GM21367 (cell line): ENCODE results near the gene NPIPA5.
"Not testable (repeated sequence)": the region's sequence is repeated elsewhere in the genome, so short reads cannot be mapped to it uniquely, and the experiment has no call there.

Experiments used
- ATAC-seq: cut with Tn5 transposase; IDR thresholded peaks from one replicate; pipeline ENCODE4 v1.9.1; 2021; ENCODE audit not compliant: unreplicated experiment

The NPIPA5 gene

DNA sequence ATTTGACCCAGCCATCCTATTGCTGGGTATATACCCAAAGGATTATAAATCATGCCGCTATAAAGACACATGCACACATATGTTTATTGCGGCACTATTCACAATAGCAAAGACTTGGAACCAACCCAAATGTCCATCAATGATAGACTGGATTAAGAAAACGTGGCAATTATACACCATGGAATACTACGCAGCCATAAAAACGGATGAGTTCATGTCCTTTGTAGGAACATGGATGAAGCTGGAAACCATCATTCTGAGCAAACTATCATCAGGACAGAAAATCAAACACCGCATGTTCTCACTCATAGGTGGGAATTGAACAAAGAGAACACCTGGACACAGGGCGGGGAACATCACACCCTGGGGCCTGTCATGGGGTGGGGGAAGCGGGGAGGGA, 14.9 kb upstream of the NPIPA5 start:
- ATAC-seq, result not testable (repeated sequence)

DNA sequence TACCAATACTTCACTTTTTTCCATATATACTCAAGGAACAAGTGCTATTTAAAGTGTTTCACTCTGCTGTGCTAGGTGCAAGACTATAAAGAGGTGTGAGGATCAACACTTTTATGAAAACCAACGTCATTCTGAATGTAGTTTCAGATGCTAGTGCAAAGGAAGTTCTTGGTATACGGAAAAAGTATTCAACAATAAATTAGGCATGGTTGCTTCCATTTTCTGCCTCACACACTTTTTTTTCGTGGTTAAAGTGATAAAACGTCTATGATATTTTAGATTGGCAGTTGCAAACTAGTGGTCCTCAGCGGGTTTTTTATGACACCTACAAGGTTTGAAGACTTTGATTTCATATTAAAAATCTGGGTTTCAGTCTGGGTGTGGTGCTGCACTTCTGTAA, 11.8 kb upstream of the NPIPA5 start:
- not testable (repeated sequence) for ATAC-seq

DNA sequence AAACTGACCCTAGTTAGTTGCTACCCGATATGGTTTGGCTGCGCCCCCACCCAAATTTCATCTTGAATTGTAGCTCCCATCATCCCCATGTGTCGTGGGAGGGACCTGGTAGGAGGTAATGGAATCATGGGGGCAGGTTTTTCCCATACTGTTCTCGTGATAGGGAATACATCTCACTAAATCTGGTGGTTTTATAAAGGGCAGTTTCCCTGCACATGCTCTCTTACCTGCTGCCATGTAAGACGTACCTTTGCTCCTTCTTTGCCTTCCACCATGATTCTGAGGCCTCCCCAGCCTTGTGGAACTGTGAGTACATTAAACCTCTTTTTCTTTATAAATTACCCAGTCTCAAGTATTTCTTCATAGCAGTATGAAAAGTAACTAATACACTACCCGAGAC, 10.0 kb upstream of the NPIPA5 start:
- not testable (repeated sequence) for ATAC-seq

DNA sequence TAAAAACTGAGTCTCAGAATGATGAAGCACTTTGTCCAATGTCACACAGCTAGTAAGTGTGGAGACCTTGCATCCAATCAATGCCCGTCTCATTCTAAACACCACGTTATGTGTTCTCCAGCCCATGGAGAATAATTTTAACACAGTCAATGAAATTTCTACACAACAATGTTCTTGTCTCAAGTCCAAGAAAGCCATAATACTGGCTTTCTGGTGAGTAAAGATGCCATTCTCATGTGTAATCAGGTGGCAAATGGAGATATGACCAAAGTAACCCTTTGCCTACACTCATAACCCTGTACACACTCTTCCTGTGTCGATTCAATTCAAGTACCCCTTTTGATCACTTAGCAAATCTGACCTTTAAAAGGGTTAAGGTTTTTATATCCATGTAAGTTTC, 4.7 kb upstream of the NPIPA5 start:
- ATAC-seq, result not testable (repeated sequence)

DNA sequence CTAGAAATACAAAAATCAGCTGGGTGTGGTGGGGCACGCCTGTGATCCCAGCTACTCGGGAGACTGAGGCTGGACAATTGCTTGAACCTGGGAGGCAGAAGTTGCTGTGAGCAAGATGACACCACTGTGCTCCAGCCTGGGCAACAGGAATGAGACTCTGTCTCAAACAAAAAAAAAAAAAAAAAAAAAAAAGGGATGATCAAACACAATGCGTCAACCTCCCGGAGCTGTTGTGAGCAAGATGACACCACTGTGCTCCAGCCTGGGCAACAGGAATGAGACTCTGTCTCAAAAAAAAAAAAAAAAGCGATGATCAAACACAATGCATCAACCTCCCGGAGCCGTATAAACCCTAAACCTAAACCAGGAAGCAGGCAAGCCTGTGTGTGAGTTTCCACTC, 20.6 kb downstream of the NPIPA5 start:
- ATAC-seq, result not testable (repeated sequence)

DNA sequence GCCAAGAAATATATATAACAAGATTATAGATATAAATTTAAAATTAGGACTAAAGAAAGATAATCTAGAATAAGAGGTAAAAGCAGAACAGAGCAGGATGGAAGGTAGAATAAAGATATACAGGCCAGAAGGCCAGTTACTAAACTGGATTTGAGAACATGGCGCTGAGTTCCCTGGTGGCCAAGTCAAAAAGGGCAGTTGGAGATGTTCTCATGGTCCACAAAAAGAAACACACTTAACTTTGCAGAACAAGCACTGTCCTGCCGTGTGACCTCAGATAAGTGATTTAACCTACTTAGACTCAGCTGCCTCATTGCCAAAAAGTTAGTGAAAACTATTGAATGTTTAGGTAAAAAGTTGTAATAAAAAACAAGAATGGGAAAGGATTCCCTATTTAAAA, 23.2 kb downstream of the NPIPA5 start:
- ATAC-seq, result not testable (repeated sequence)

DNA sequence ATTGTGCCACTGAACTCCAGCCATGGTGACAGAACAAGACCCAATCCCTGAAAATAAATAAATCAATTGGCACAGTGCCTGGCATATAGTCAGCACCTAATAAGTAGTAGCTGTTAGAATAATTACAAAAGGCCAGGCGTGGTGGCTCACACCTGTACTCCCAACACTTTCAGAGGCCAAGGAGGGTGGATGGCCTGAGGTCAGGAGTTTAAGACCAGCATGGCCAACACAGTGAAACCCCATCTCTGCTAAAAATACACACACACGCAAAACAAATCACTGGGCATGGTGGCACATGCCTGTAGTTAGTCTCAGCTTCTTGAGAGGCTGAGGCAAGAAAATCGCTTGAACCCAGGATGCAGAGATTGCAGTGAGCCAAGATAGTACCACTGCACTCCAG, 25.2 kb downstream of the NPIPA5 start:
- not testable (repeated sequence) for ATAC-seq

DNA sequence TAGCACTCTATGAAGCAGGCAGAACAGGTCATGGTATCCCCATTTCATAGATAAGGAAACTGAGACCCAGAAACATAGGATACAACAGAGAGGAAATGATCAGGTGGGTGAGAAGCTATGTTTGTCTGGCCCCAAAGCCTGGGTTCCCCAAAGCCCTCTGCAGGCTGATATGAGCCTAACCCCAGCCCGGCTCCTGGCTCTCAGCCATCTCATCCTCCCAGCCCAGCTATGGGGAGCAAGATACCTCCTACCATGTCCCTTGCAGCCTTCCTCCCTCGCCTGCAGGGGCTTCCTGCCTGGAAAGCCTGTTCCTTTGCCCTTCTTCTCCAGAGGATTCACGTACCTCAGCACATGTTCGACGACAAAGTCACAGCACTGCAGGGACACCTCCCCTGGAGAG, 26.3 kb downstream of the NPIPA5 start:
- ATAC-seq, result not testable (repeated sequence)

DNA sequence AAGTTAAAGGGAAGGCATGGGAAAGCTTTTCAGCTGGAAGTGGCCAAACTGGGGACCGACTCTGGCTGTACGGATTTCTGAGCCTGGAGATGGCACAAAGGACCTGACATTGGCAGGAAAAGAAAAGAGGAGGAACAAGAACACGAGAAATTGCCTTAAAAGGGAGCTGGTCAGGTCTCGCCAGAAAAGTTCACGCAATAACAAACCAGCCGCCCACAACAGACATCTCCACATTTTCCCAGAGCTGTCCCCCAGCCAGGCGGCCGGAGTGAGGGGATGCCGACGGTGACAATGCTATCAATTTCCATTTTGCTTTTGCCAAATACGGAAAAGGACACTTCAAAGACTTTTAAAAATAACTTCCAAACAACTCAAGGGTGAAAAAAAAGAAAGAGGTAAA, 26.8 kb downstream of the NPIPA5 start:
- ATAC-seq, result not testable (repeated sequence)

DNA sequence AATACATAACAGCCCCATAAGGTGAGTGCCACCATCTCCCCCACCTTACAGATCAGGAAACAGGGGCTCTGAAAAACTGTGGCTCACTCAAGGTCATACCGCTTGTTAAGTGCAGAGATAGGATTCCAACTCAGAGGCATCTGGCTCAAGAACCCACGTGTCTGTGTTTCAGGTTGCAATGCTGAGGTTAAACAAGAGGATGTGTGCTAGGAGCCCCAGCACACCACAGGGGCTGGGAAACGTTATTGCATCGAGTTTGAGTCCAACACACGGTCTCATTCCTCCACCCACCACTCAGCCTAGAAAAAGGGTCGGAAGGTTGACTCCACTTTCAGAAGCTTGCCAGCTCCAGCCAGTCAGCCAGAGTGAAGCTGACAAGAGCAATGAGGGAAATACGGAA, 29.4 kb downstream of the NPIPA5 start:
- not testable (repeated sequence) for ATAC-seq

DNA sequence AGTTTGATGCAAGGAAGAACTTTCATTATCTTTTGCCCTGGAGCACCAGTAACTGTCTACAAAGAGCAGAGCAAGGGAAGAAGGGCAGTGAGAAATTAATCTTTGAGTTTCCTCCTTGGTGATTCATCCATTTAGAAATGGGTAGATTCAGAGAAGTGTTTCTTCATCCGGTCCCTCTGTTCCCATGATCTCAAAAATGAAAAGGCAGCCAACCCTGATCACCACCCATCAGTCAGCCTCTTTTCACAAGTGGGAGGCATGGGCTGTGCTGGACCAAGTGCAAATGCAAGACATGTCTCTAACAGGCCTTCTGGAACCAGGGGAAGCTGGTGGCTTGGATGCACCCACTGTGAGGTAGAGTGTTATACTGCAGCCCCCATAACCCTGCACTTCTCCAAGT, 35.8 kb downstream of the NPIPA5 start:
- not testable (repeated sequence) for ATAC-seq

DNA sequence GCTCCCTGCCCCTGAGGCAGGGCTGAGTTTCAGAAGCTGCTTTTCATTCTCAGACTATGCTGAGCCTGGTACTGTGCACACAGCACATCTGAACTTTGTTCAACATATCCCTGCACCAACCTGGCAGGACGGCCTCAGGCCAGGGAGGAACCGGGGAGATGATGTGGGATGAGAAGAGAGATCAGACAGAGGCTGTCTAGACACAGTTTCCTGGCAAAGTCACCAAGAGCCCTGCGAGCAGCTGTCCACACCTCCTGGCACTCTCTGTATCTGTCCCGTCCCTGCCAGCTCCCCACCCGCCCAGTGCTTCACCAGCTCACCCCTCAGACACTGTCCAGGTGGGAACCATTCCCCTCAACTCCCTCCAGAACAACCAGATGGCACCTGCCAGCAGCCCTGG, 39.1 kb downstream of the NPIPA5 start:
- not testable (repeated sequence) for ATAC-seq

DNA sequence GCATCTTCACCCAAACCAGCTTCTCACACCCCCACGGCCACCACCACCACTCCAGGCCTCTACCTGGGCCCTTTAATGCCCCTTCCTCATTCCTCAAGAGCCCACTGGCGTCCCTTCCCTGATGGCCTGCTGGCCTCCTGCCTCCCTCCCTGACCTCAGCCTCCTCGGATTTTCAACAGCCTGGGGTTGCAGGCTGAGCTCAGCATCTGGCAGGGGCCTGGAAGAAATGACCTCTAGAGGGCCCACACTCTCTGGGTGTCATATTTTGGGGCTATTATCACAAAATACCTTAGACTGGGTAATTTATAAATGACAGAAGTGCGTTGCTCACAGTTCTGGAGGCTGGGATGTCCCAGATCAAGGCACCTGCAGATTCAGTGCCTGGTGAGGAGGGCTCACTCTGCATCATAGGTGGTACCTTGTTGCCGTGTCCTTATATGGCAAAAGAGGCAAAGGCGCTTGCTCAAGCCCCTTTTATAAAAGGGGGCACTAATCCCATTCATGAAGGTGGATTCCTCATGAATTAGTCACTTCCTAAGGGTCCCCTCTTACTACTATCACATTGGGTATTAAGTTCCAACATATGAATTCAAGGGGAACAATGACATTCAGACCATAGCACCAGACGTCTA, 40.0 kb downstream of the NPIPA5 start:
- not testable (repeated sequence) for ATAC-seq

DNA sequence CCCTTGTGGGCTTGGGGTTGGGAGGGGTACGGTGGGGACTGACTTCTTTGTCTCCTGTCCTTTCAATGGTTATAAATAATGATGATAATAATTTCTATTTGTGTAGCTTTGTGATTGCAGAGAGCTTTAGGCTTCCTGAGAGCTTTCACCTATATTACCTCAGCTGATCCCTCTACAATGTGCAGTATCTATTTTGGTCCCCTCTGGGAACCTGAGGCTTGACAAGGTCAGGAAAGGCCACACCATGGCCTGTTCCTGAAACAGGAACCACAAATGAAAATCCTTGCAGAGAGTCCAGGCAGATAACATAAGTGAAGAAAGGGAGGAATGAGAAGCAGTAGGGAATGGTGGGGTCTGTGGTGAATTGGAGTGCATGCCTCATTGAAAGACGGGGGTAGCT, 42.5 kb downstream of the NPIPA5 start:
- ATAC-seq, result not testable (repeated sequence)

DNA sequence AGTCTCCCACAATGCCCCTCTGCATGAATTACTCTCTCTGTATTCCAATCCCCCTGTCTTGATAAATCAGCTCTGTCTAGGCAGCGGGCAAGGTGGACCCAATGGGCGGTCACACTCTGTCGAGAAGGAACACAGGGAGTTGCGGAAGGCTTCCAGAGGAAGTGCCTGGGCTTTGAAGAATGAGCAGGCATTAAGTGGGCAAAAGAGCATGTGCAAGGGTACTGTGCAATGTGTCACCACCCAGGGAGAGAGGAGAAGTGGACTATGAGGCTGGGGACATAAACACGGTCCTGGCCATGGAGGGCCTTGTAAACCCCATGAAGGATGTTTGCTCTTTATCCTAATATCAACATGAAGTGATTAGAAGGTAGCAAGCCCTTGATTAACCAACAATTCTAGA, 44.1 kb downstream of the NPIPA5 start:
- ATAC-seq, result not testable (repeated sequence)

DNA sequence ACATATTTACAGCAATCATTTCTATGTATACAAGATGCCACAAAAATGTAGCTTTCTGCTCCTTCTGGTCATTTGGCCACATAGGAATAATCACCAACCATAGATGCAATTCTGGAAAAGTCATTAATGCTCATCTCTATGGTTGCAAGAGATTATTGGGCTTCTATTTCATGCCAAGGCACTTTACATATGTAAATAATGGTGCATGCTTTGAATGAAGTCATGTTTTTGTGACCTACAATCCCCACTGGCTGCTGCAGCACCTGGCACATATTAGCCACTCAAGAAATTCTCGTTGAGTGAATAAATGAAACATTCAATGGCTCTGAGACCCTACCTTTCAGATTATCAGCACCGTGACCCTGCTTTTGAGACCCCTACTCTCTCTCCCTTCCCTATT, 47.1 kb downstream of the NPIPA5 start:
- not testable (repeated sequence) for ATAC-seq

DNA sequence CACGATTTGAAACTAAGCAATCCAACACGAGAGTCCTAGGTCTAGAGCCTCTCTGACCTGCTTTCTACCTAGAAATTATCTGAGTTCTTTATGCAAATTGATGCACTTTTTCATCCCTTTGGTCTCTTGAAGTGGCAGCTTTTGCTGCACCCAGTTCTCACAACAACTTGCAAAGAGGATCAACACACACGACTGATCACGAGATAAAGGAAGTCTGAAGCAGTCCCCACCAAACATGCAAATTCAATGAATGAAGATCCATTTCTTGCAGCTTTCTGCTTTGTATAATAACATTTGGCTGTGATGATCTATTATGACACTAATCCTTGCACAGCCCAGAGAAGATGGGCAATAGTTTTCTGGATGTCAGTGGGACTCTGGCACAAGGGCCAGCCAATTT, 53.1 kb downstream of the NPIPA5 start:
- ATAC-seq, result not testable (repeated sequence)

DNA sequence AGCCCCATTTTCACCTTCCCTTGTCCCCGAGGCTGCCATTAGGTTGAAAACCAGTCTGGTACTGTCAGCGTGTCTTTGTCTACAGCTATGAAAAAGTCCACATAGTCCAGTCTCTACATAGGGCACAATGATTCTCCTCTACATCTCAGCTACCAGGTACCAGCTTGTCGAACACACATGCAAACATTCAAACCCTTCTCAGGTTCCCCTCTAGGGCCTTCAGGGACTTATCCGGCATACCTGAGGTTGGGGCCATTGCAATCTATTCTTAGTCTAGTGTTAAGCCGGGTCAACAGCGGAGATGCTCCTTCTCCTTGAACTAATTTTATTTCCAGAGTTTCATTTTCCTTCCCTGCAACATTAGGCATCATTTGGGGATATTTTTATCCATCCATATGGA, 54.7 kb downstream of the NPIPA5 start:
- ATAC-seq, result not testable (repeated sequence)

DNA sequence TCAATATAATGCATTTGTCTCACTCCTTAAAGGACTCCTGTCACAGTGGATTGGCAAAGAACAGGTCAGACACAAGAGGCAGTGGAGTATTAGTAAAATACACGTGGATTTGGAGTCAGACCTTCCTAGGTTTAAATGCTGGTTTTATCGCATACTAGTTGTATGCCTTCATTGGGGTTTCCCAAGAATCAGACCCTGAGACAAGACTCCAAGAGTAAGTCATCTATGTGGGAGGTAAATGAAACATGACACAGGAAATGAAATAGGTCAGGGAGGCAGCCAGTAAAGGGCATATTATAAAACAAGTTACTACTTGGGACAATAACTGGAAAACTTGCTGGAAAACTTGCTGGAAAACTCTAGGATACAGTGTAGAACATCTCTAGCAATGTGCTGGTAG, 56.9 kb downstream of the NPIPA5 start:
- not testable (repeated sequence) for ATAC-seq

DNA sequence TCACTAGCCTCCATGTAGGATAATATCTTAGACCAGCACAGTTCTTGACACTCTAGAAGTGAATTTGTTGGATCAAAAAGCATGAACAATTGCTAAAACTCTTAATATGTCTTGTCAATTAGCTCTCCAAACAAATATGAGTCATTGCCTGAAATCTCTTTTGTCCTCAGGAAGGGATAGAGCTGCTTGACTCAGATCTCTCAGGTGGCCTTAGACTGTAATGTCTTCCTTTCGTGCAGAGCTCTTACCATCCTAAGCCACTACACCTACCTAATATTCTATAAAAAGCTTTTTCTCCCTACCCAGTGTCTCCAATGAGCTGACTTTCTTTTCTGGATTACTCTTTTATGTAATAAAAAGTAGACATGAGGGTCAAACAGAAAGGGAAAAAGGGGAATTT, 63.5 kb downstream of the NPIPA5 start:
- ATAC-seq, result not testable (repeated sequence)
